Measurements from ENCODE around the gene MSI2. TPM values are rescaled to one million over a fixed set of nuclear protein-coding genes. Genes with fewer than 3 reads are reported as not detected.

The MSI2 gene
- total RNA-seq, 1 donor from 2014 or later, result 31.0 TPM

- DNase-seq (ENCODE audit: low spot score in 2 of 2), result no peak
- no peak for FAIRE-seq
Observed at GRCh38 chr17:57313097-57313835, 56.9 kb downstream of the MSI2 start.

GRCh38 chr17:57315061-57316015, 59.0 kb downstream of the MSI2 start:
- DNase-seq (ENCODE audit: low spot score in 2 of 2), result no peak
- FAIRE-seq, result no peak

GRCh38 chr17:57316361-57316760, 60.0 kb downstream of the MSI2 start:
- no peak for DNase-seq (ENCODE audit: low spot score in 2 of 2)
- FAIRE-seq, result no peak

- DNase-seq (ENCODE audit: low spot score in 2 of 2) (no peak), FAIRE-seq (no peak)
Observed at GRCh38 chr17:57317079-57317478, 60.8 kb downstream of the MSI2 start.

DNA sequence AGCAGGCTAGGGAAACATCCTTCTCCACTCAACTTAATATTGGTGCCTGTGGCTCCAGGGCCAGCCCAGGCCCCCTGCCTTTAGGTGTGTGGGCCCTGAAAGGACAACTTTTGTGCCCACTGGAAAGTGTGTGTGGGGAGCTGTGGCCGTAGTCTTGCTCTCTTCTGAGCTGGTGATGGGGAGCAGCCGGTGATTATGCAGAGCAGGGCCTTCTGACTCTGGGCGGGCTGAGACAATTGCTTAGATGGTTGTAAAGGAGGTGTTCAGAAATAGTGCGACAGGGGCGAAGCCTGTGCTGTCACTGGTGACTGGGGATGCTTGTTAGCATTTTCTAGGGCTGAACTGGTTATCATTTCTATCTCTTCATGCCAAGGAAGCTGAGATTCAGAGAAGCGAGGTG, 62.6 kb downstream of the MSI2 start:
- DNase-seq (ENCODE audit: low spot score in 2 of 2), result no peak
- no peak for FAIRE-seq

DNA sequence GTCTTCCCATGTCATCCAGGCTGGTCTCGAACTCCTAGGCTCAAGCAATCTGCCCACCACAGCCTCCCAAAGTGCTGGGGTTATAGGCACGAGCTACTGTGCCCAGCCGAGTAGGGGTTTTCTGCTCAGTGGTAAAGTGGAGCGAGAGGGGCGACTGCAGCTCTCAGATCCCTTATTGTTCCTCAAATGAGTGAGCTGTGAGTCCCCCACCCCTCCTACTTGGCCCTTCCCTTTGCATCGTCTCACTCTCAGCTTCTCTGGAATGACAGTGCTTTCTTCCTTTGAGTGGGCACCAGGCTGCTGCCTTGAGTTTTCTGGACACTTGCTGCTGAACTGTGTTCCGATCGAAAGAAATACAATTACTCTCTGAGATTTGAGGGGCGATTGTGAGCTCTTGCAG, 63.5 kb downstream of the MSI2 start:
- DNase-seq (ENCODE audit: low spot score in 2 of 2), result no peak
- no peak for FAIRE-seq

DNA sequence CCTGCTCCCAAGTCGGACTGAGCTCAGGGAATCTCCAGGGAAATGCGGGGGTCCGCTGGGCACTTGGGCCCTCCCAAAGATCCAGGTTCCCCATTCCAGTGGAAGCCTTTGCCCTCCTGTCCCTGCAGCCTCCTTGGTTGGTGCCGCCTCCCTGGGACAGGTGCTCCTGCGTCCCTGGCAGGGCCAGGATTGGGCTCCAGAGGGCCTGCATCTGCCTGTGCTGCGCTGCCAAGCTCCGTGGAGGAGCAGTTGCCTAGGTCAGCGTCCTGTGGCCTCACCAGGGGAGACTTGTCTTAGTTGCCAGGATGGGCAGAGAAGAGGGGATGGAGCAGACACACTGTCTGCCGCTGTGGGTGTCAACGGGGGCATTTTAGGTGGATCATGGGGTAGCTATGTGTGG, 67.1 kb downstream of the MSI2 start:
- DNase-seq (ENCODE audit: low spot score in 2 of 2) (no peak), FAIRE-seq (no peak)

DNA sequence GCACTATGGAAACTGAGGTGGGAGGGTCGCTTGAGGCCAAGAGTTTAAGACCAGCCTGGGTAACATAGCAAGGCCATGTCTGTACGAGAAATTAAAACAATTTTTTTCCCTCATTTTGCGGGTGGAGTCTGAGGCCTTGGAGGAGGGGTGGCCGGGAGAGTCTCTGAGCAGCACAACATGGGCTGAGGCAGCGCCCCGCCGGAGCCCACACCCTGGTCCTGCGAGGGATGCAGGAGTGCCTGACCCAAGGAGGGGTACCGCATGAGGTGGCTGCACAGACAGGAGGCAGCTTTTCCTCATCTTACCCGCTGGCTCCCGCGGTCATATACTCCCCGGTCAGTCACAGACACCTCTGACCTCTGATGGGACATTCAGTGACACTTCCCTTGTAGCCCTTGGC, 67.7 kb downstream of the MSI2 start:
- FAIRE-seq (no peak), DNase-seq (ENCODE audit: low spot score in 2 of 2) (no peak)

GRCh38 chr17:57324631-57325030, 68.3 kb downstream of the MSI2 start:
- FAIRE-seq, result no peak
- DNase-seq (ENCODE audit: low spot score in 2 of 2), result no peak

GRCh38 chr17:57326336-57326735, 70.0 kb downstream of the MSI2 start:
- no peak for DNase-seq (ENCODE audit: low spot score in 2 of 2)
- FAIRE-seq, result no peak

DNA sequence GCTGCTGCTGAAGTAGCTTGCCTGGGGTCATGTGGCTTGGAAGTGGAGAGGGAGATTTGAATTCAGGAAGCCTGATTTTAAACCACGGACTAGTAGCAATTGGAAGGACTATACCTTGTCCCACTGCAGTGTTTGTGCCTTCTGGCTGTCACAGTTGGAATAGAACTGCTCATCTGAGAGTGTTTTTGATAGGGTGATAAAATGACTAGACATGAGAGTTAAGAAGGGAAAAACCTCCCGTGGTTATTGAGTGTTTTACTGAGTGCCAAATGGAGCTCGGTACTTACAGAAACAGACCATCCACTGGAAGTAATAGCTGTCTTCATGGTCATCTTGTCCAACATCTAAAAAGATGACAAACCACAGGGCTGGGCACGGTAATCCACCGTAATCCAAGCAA, 70.4 kb downstream of the MSI2 start:
- no peak for FAIRE-seq
- no peak for DNase-seq (ENCODE audit: low spot score in 2 of 2)

GRCh38 chr17:57327176-57327970, 71.0 kb downstream of the MSI2 start:
- DNase-seq (ENCODE audit: low spot score in 2 of 2) (no peak), FAIRE-seq (no peak)

DNA sequence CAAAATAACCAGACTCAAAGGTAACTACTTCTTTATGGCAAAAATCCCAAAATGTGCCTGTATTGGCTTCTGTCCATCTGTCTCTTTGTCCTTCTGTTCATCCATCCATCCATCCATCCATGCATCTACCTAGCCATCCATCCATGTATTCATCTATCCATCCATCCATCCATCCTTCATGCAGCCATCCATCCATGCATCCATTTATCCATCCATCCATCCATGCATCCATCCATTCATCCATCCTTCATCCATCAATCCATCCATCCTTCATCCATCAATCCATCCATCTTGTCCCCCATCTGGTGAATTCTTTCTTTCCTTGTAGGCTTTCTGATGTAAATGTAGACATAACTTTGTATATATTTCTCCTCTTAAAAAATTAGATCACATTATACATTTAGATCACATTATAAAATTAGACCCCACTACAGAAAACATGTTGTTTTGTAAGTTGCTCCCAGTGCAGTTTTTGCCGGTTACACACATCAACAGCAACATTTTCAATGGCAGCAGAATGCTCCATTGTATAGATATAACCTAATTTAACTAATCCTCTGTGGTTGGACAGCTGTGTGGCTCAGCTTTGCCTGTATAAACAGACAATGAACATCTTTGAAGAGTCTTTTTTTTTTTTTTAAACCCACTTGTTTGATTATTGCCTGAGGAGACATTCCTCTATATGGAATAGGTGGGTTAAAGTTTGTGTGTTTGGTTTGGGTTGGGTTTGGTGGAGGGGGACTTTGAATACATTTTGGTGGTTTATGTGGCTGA, 72.0 kb downstream of the MSI2 start:
- FAIRE-seq, result no peak
- DNase-seq (ENCODE audit: low spot score in 2 of 2), result no peak

- no peak for DNase-seq (ENCODE audit: low spot score in 2 of 2)
- no peak for FAIRE-seq
Observed at GRCh38 chr17:57329380-57330214, 73.3 kb downstream of the MSI2 start.

DNA sequence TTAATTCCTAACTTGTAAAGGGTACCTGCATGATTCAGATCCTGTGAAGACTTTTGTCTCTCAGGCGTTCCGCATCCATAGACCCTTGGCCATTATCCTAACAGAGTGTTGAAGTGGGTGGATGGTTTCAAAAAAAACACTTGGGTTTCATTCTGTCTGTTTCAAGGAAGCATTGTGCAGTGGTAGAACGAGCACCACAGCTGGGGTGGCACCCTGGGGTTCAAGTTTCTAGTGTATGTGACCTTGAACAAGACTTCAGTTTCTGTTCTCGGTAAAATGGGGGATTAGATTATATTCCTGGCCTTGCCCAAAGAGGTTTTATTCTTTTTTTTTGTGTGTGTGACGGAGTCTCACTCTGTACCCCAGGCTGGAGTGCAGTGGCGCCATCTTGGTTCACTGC, 74.3 kb downstream of the MSI2 start:
- DNase-seq (ENCODE audit: low spot score in 2 of 2), result no peak
- no peak for FAIRE-seq

DNA sequence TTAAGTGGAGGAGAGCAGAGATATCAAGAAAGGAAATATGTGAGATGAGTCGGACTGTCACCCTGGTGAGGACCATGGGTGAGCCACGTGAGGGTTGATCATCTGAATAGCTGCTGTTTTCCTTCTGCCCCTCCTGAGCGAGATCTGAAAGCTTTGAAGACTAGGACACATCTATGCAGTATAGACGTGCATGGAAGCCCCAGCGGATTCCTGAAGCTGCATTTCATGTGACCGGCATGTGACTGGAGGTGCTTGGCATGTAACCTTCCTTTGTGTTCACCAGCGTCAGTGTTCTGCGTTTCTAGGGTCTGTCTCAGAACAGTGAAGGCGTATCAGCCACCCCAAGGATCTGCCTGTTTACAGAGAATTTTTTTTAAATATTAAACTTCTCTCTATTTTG, 75.1 kb downstream of the MSI2 start:
- no peak for FAIRE-seq
- no peak for DNase-seq (ENCODE audit: low spot score in 2 of 2)

DNA sequence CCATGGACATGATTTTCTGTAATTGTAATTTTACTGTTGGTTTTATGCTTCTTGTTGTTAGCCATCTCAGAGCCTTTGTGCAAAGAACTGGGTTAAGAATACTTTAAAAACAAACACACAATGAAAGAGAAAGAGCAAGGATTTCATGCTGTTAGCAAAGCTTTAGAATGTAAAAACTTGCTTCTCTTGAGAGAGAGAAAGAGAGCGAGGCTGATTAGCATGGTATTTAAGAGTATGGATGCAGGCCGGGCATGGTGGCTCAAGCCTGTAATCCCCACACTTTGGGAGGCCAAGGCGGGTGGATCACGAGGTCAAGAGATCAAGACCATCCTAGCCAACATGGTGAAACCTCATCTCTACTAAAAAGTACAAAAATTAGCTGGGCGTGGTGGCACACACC, 76.2 kb downstream of the MSI2 start:
- no peak for FAIRE-seq
- DNase-seq (ENCODE audit: low spot score in 2 of 2), result no peak

- no peak for FAIRE-seq
Observed at GRCh38 chr17:57335195-57335792, 79.0 kb downstream of the MSI2 start.

GRCh38 chr17:57337390-57337789, 81.1 kb downstream of the MSI2 start:
- FAIRE-seq (no peak), DNase-seq (ENCODE audit: low spot score in 2 of 2) (no peak)

More at GRCh38 chr17:57335195-57335792, 79.0 kb downstream of the MSI2 start:
- no peak for DNase-seq (ENCODE audit: low spot score in 2 of 2)

Data from frontal cortex (tissue), 4 donors.